ENCODE results near the gene EFNB3. TPM values are rescaled to one million over a fixed set of nuclear protein-coding genes. Genes with fewer than 3 reads are reported as not detected.

The EFNB3 gene
- total RNA-seq, 1 experiment from 2014 or later: 0.07 TPM

DNA sequence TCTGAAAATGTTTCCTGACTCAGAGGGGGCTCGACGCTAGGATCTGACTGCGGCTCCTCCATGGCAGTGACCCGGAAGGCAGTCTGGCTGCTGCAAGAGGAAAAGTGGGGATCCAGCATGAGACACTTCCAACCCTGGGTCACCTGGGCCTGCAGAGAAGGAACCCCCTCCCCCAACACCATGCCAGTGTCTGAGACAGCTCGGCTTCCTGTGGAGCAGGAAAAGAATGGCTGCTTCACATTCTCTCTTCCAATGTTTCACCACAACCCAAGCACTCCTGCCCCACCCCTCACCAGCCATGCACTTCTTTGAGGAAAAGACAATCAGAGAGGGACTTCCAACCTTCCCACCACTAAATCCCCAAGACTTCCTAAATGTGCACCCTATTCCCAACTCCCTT is 28.5 kb upstream of the EFNB3 start:
- H3K4me3 ChIP-seq (replicated peaks in 1 of 2; ENCODE audit: low read depth in 1 of 2, low read length in 2 of 2): no peak overlapping the region
- no peak for DNase-seq (ENCODE audit: low read depth, low spot score)
- POLR2A ChIA-PET: no interaction called here
- RAD21 ChIA-PET (ENCODE audit: low non-redundant PET in 1 of 2, low total read pairs in 2 of 2, uncharacterized antibody in 2 of 2, unreplicated experiment in 2 of 2): no interaction called here
- no peak overlapping the region for H3K4me2 ChIP-seq (ENCODE audit: low read length)
- ATAC-seq: no peak
- no peaks in the 10 kb centered on the region for H4K20me1 ChIP-seq (ENCODE audit: insufficient read depth)
- H3K79me2 ChIP-seq (ENCODE audit: insufficient read depth, low read length): peaks cover 8% of the 10 kb centered on the region; the same call in 1 of the 2 replicates
- H3K36me3 ChIP-seq (ENCODE audit: control insufficient read depth in 1 of 2, insufficient read depth in 2 of 2, low read length in 2 of 2): peaks cover 19 to 24% of the 10 kb centered on the region in 2 experiments
- H3K27me3 ChIP-seq (ENCODE audit: insufficient read depth, low read length): no peaks in the 10 kb centered on the region
- no peaks in the 10 kb centered on the region for H3K4me1 ChIP-seq (ENCODE audit: control insufficient read depth in 1 of 2, insufficient read depth in 2 of 2, low read length in 2 of 2)
- no TSS peak for BruUV-seq (replicated peaks)
- no peak overlapping the region for H2AFZ ChIP-seq (ENCODE audit: low read depth, low read length, poor library complexity, severe bottlenecking)
- intact Hi-C loops (cut with micrococcal nuclease): no loop called here
- H3K9me3 ChIP-seq (ENCODE audit: control insufficient read depth in 1 of 2, insufficient read depth in 1 of 2, low read depth in 1 of 2, low read length in 2 of 2): peaks cover 0 to 5% of the 10 kb centered on the region in 2 experiments; a peak in 1 of 4 replicates
- no peak overlapping the region for H3K9ac ChIP-seq (ENCODE audit: low read length)
- CTCF ChIA-PET: no interaction called here
- TF ChIP-seq MAX (IDR thresholded peaks at IDR 0.05) (no peak), CEBPB (IDR thresholded peaks at IDR 0.05; ENCODE audit: low read depth) (no peak), RAD21 (IDR thresholded peaks at IDR 0.05; ENCODE audit: low read depth) (no peak), POLR2AphosphoS5 (IDR thresholded peaks at IDR 0.05; ENCODE audit: low read depth, low read length) (no peak), EGR1 (IDR thresholded peaks at IDR 0.05; ENCODE audit: low read depth) (no peak), ZNF274 (IDR thresholded peaks at IDR 0.05; ENCODE audit: low read depth, low read length) (no peak), CBX3 (IDR thresholded peaks at IDR 0.05; ENCODE audit: low read depth) (no peak), POLR2A (IDR thresholded peaks at IDR 0.05; ENCODE audit: borderline replicate concordance, extremely low read depth, insufficient read depth, insufficient read length) (no peak), ATF3 (IDR thresholded peaks at IDR 0.05) (no peak), TCF7L2 (IDR thresholded peaks at IDR 0.05; ENCODE audit: borderline replicate concordance, extremely low read depth, insufficient read depth, insufficient read length) (no peak), EZH2 (IDR thresholded peaks at IDR 0.05) (no peak), JUND (IDR thresholded peaks at IDR 0.05) (no peak)
- TF ChIP-seq, protein P1, sequence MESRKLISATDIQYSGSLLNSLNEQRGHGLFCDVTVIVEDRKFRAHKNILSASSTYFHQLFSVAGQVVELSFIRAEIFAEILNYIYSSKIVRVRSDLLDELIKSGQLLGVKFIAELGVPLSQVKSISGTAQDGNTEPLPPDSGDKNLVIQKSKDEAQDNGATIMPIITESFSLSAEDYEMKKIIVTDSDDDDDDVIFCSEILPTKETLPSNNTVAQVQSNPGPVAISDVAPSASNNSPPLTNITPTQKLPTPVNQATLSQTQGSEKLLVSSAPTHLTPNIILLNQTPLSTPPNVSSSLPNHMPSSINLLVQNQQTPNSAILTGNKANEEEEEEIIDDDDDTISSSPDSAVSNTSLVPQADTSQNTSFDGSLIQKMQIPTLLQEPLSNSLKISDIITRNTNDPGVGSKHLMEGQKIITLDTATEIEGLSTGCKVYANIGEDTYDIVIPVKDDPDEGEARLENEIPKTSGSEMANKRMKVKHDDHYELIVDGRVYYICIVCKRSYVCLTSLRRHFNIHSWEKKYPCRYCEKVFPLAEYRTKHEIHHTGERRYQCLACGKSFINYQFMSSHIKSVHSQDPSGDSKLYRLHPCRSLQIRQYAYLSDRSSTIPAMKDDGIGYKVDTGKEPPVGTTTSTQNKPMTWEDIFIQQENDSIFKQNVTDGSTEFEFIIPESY (IDR thresholded peaks at IDR 0.05; ENCODE audit: extremely low read depth, insufficient replicate concordance, low read length): no peak
- TF ChIP-seq, protein P2, sequence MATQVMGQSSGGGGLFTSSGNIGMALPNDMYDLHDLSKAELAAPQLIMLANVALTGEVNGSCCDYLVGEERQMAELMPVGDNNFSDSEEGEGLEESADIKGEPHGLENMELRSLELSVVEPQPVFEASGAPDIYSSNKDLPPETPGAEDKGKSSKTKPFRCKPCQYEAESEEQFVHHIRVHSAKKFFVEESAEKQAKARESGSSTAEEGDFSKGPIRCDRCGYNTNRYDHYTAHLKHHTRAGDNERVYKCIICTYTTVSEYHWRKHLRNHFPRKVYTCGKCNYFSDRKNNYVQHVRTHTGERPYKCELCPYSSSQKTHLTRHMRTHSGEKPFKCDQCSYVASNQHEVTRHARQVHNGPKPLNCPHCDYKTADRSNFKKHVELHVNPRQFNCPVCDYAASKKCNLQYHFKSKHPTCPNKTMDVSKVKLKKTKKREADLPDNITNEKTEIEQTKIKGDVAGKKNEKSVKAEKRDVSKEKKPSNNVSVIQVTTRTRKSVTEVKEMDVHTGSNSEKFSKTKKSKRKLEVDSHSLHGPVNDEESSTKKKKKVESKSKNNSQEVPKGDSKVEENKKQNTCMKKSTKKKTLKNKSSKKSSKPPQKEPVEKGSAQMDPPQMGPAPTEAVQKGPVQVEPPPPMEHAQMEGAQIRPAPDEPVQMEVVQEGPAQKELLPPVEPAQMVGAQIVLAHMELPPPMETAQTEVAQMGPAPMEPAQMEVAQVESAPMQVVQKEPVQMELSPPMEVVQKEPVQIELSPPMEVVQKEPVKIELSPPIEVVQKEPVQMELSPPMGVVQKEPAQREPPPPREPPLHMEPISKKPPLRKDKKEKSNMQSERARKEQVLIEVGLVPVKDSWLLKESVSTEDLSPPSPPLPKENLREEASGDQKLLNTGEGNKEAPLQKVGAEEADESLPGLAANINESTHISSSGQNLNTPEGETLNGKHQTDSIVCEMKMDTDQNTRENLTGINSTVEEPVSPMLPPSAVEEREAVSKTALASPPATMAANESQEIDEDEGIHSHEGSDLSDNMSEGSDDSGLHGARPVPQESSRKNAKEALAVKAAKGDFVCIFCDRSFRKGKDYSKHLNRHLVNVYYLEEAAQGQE (IDR thresholded peaks at IDR 0.05; ENCODE audit: low read depth): no peak
- no peak overlapping the region for H3K27ac ChIP-seq (ENCODE audit: low read depth, low read length)
- no peaks in the 10 kb centered on the region for H3K9me2 ChIP-seq (ENCODE audit: insufficient read depth)

Measured in HCT116 (cell line).